Keratinocyte (primary cell): ENCODE measurements around the gene ROPN1L. TPM values are rescaled to one million over a fixed set of nuclear protein-coding genes. Genes with fewer than 3 reads are reported as not detected.

ENCODE experiments used
- DNase-seq: peaks from one replicate; pipeline ENCODE4 v3.0.0-alpha.2; 2011; ENCODE audit warnings: low read depth, missing footprints, low spot score
- FAIRE-seq: peaks from 2 replicates; lab custom pipeline; 2011; peaks lifted over from hg19 to GRCh38; lab: Jason Lieb, UNC
- H2AFZ ChIP-seq: 2 replicates; pipeline ENCODE4 v1.6.0; 2012; ENCODE audit warnings: low read length, control low read depth, inconsistent platforms; ENCODE audit not compliant: control insufficient read depth
- H3K27ac ChIP-seq: 2 replicates; pipeline ENCODE4 v1.5.1; 2011; ENCODE audit warnings: low read length; ENCODE audit not compliant: control insufficient read depth, insufficient read depth
- H3K27me3 ChIP-seq: 3 replicates; pipeline ENCODE4 v1.6.0; 2011; ENCODE audit warnings: low read length; ENCODE audit not compliant: control insufficient read depth, insufficient read depth; ENCODE audit errors: extremely low read depth
- H3K36me3 ChIP-seq, 2 experiments: 2 replicates in 1 of 2; 3 replicates in 1 of 2; pipeline ENCODE4 v1.5.1; 2011; ENCODE audit warnings: low read length in 2 of 2, mild to moderate bottlenecking in 1 of 2; ENCODE audit not compliant: control insufficient read depth in 2 of 2, insufficient read depth in 2 of 2; ENCODE audit errors: extremely low read depth in 1 of 2
- H3K4me1 ChIP-seq: 3 replicates; pipeline ENCODE4 v1.5.1; 2011; ENCODE audit warnings: low read length; ENCODE audit not compliant: control insufficient read depth, insufficient read depth; ENCODE audit errors: extremely low read depth
- H3K4me2 ChIP-seq: 3 replicates; pipeline ENCODE4 v1.6.0; 2011; ENCODE audit warnings: low read depth, low read length; ENCODE audit not compliant: control insufficient read depth, insufficient read depth; ENCODE audit errors: extremely low read depth
- H3K4me3 ChIP-seq, 3 experiments: fragments of 200-600 bp in 1 of 3; sonication (generic) in 1 of 3; 2 replicates in 2 of 3; 3 replicates in 1 of 3; pipeline ENCODE4 v1.5.1; 2011 to 2016; ENCODE audit warnings: low read length in 3 of 3, mild to moderate bottlenecking in 3 of 3, control low read depth in 2 of 3, inconsistent platforms in 1 of 3, low read depth in 1 of 3, mixed read lengths in 1 of 3, mixed run types in 1 of 3, moderate library complexity in 1 of 3; ENCODE audit not compliant: control insufficient read depth in 2 of 3, insufficient read depth in 2 of 3; ENCODE audit errors: extremely low read depth in 1 of 3
- H3K79me2 ChIP-seq: 2 replicates; pipeline ENCODE4 v1.6.0; 2012; ENCODE audit warnings: low read length; ENCODE audit not compliant: control insufficient read depth, insufficient read depth
- H3K9ac ChIP-seq: 3 replicates; pipeline ENCODE4 v1.6.0; 2011; ENCODE audit warnings: low read length; ENCODE audit not compliant: control insufficient read depth, insufficient read depth; ENCODE audit errors: extremely low read depth
- H3K9me1 ChIP-seq: 3 replicates; pipeline ENCODE4 v1.6.0; 2011; ENCODE audit warnings: low read length; ENCODE audit not compliant: control insufficient read depth, insufficient read depth; ENCODE audit errors: extremely low read depth
- H3K9me3 ChIP-seq: 2 replicates; pipeline ENCODE4 v1.5.1; 2012; ENCODE audit warnings: low read depth, low read length; ENCODE audit not compliant: control insufficient read depth
- H4K20me1 ChIP-seq: 3 replicates; pipeline ENCODE4 v1.6.0; 2011; ENCODE audit warnings: low read length; ENCODE audit not compliant: control insufficient read depth, insufficient read depth; ENCODE audit errors: extremely low read depth
- CTCF ChIP-seq, 3 experiments: IDR thresholded peaks in 1 of 3; conservative IDR thresholded peaks in 1 of 3; optimal IDR thresholded peaks in 1 of 3; 2 replicates in 2 of 3; 3 replicates in 1 of 3; pipeline versions ENCODE3 to v1.5.1; 2011; ENCODE audit warnings: low read length in 3 of 3, mild to moderate bottlenecking in 3 of 3, moderate library complexity in 2 of 3, control low read depth in 1 of 3, inconsistent platforms in 1 of 3; ENCODE audit not compliant: insufficient read depth in 2 of 3; ENCODE audit errors: extremely low read depth in 1 of 3
- EZH2 ChIP-seq: IDR thresholded peaks from one replicate; pipeline ENCODE4 v1.6.1; 2012; ENCODE audit warnings: inconsistent platforms, mild to moderate bottlenecking, low read length, moderate library complexity
- dilution Hi-C: fragments of 300-500 bp; cut with MboI; formaldehyde crosslinking; loops from one replicate; pipeline ENCODE4 v1.7.0; 2020; ENCODE audit warnings: low sequenced_read_pairs; ENCODE audit not compliant: extremely low pct_ligation_motif_present
- polyA plus RNA-seq, 5 experiments: library from polyadenylated mRNA; depleted of rRNA in 3 of 5; stranded (reverse) in 3 of 5; stranded (forward) in 1 of 5; unstranded in 1 of 5; fragments of >200 nt; gene quantifications; 1 replicate in 1 of 5; 2 replicates in 3 of 5; 3 replicates in 1 of 5; pipeline versions ENCODE4 v1.2.1 to v1.2.3, GENCODE V29; 2011 to 2012; ENCODE audit warnings: missing spikeins in 2 of 5, low read depth in 1 of 5, low replicate concordance in 1 of 5

Gene ROPN1L
- polyA plus RNA-seq, 1 donor (not counting 4 experiments of a cell fraction or from before 2014, with no cell fraction given), result not detected

- DNase-seq, result no peak
- Histone ChIP-seq H3K9me3 (no peaks in the 10 kb centered on the region), H3K27ac (no peak overlapping the region), H3K4me3 (peak overlapping the region in 2 of 3 experiments; percentile 81 to 84), H3K9ac (no peak overlapping the region), H2AFZ (no peak overlapping the region), H3K36me3 (peaks cover 0 to 6% of the 10 kb centered on the region in 2 experiments), H3K27me3 (peaks cover 6% of the 10 kb centered on the region), H3K79me2 (no peaks in the 10 kb centered on the region), H3K9me1 (no peaks in the 10 kb centered on the region), H3K4me2 (peak overlapping the region; percentile 99), H3K4me1 (peaks cover 14% of the 10 kb centered on the region), H4K20me1 (no peaks in the 10 kb centered on the region)
- TF ChIP-seq CTCF (optimal IDR thresholded peaks at IDR 0.05 in 1 of 3, IDR thresholded peaks at IDR 0.05 in 1 of 3, conservative IDR thresholded peaks at IDR 0.05 in 1 of 3; ENCODE audit: extremely low read depth in 1 of 3, insufficient read depth in 2 of 3, low read length in 3 of 3) (no peak), EZH2 (no peak)
- dilution Hi-C loops, result no loop called here
- no peak for FAIRE-seq
Measured at GRCh38 chr5:10440367-10440990, 1.2 kb upstream of the ROPN1L start.

GRCh38 chr5:10441992-10442435 is 335 bp downstream of the ROPN1L start:
- dilution Hi-C loops, result no loop called here
- Histone ChIP-seq H3K36me3 (peaks cover 0 to 6% of the 10 kb centered on the region in 2 experiments), H3K27ac (no peak overlapping the region), H3K9me3 (no peaks in the 10 kb centered on the region), H3K27me3 (peaks cover 6% of the 10 kb centered on the region), H3K4me3 (peak overlapping the region; percentile 57 to 84 (median 81)), H2AFZ (peak overlapping the region; percentile 99), H4K20me1 (no peaks in the 10 kb centered on the region), H3K79me2 (no peaks in the 10 kb centered on the region), H3K9ac (peak overlapping the region; percentile 74), H3K4me1 (peaks cover 14% of the 10 kb centered on the region), H3K4me2 (peak overlapping the region; percentile 99), H3K9me1 (no peaks in the 10 kb centered on the region)
- TF ChIP-seq EZH2 (no peak), CTCF (optimal IDR thresholded peaks at IDR 0.05 in 1 of 3, IDR thresholded peaks at IDR 0.05 in 1 of 3, conservative IDR thresholded peaks at IDR 0.05 in 1 of 3; ENCODE audit: extremely low read depth in 1 of 3, insufficient read depth in 2 of 3, low read length in 3 of 3) (no peak)
- no peak for FAIRE-seq
- no peak for DNase-seq
